WI38 (cell line): Measurements from ENCODE around the gene XDH.

Source experiments
- H3K4me3 ChIP-seq: 2 replicates; pipeline ENCODE4 v1.5.1; 2011; ENCODE audit warnings: low read depth, mild to moderate bottlenecking, control low read depth, low read length
- CTCF ChIP-seq: IDR thresholded peaks from 2 replicates; pipeline ENCODE4 v1.5.1; 2012; ENCODE audit warnings: low read depth, mild to moderate bottlenecking, control low read depth, low read length

The XDH gene

GRCh38 chr2:31381601-31382000, 32.9 kb downstream of the XDH start:
- no peak for TF ChIP-seq CTCF
- H3K4me3 ChIP-seq, result no peak overlapping the region

DNA sequence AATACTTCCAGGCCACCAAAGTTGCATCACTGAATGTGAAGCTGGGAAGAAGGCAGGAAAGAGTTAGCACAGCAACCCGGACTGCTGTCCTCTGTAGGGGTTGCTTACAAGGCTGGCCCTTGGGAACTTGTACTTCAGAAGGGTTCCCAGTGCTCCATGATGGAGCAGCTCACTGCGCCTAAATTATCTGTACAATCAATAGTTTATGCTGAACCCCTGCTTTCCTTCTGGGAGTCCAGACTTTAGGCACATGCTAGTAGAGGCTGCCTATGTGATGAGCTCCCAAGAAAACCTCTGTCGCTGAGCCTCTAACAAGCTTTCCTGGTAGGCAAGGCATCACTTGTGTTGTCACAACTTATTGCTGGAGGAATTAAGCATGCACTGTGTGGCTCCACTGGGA, 34.3 kb downstream of the XDH start:
- no peak overlapping the region for H3K4me3 ChIP-seq
- TF ChIP-seq CTCF, result no peak

GRCh38 chr2:31379747-31380146, 34.8 kb downstream of the XDH start:
- no peak for TF ChIP-seq CTCF
- H3K4me3 ChIP-seq, result no peak overlapping the region

- no peak overlapping the region for H3K4me3 ChIP-seq
- TF ChIP-seq CTCF, result no peak
Observed at GRCh38 chr2:31378791-31379501, 35.6 kb downstream of the XDH start.

DNA sequence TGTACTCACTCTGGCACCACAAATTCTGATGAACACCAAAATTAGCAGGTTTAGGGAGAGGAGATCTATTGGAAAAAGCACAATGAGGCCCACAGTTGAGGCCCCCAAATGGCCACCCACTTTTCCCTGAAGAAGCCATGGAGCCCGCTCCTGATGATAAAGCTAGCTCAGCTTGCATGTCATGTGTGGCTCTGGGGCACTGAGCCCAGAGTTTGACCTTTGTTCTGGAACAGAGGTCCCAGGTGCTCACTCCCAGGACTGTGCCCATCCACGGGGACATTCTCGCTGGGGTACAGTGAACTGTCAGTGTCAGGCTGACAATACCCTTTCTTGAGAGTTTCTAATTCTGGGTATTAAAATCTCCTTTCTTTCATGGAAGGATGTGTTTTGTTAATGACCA, 36.2 kb downstream of the XDH start:
- no peak for TF ChIP-seq CTCF
- H3K4me3 ChIP-seq, result no peak overlapping the region

DNA sequence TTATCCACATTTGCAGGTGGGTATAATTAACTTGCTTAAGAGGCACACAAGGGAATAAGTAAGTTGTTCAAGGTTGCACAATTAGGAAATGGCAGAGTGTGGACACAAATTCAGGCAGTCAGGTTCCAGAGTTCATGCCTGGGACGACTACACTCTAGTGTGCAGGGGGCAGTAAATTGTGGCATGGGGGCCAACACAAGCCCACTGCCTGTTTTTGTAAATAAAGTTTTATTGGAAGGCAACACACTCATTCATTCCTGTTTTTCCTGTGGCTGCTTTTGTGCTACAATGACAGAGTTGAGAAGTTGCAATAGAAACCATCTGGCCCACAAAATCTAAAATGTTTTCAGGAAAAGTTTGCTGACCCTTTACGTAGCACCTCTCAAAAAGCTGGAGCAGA, 41.4 kb downstream of the XDH start:
- TF ChIP-seq CTCF, result no peak
- H3K4me3 ChIP-seq, result no peak overlapping the region

DNA sequence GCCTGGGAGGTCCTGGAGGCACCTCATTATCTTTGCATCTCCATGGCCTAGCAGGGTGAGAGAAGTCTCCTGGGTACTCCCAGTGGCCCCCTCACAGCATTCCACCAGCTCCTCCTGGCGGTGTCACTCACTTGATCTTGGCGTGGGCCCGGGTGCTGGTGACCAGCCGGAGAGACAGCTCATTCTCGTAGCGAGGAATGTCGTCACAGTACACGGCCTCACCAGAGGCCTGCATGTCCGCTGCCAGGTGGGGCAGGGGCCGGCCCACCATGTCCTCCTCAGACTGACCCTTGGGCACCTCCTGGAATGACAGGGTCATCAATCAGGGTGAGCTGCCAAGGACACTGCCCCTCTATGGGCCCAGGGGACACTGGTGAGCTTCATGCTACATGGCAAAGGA, 42.4 kb downstream of the XDH start:
- H3K4me3 ChIP-seq, result no peak overlapping the region
- TF ChIP-seq CTCF, result no peak
